Measurements from ENCODE around the gene MYH15.

Gene MYH15

GRCh38 chr3:108341911-108342310, 168.5 kb downstream of the MYH15 start:
- TF ChIP-seq CTCF (IDR thresholded peaks at IDR 0.05; ENCODE audit: borderline replicate concordance, control extremely low read depth, extremely low read depth, insufficient read depth, missing control alignments) = no peak
- no peak for DNase-seq (ENCODE audit: low spot score)
- in situ Hi-C loops (cut with MboI; ENCODE audit: low sequenced_read_pairs, unreplicated experiment) = no loop called here

- DNase-seq (ENCODE audit: low spot score) = no peak
- in situ Hi-C loops (cut with MboI; ENCODE audit: low sequenced_read_pairs, unreplicated experiment) = no loop called here
Observed at GRCh38 chr3:108338901-108339545, 171.4 kb downstream of the MYH15 start.

GRCh38 chr3:108334701-108335100, 175.7 kb downstream of the MYH15 start:
- TF ChIP-seq CTCF (IDR thresholded peaks at IDR 0.05; ENCODE audit: borderline replicate concordance, control extremely low read depth, extremely low read depth, insufficient read depth, missing control alignments) = no peak
- DNase-seq (ENCODE audit: low spot score) = no peak
- in situ Hi-C loops (cut with MboI; ENCODE audit: low sequenced_read_pairs, unreplicated experiment) = no loop called here

More at GRCh38 chr3:108338901-108339545, 171.4 kb downstream of the MYH15 start:
- TF ChIP-seq CTCF (IDR thresholded peaks at IDR 0.05; ENCODE audit: borderline replicate concordance, control extremely low read depth, extremely low read depth, insufficient read depth, missing control alignments) = no peak

- TF ChIP-seq CTCF (IDR thresholded peaks at IDR 0.05; ENCODE audit: borderline replicate concordance, control extremely low read depth, extremely low read depth, insufficient read depth, missing control alignments) = no peak
- in situ Hi-C loops (cut with MboI; ENCODE audit: low sequenced_read_pairs, unreplicated experiment) = no loop called here
- no peak for DNase-seq (ENCODE audit: low spot score)
Observed at GRCh38 chr3:108333961-108334360, 176.4 kb downstream of the MYH15 start.

- no peak for TF ChIP-seq CTCF (IDR thresholded peaks at IDR 0.05; ENCODE audit: borderline replicate concordance, control extremely low read depth, extremely low read depth, insufficient read depth, missing control alignments)
- in situ Hi-C loops (cut with MboI; ENCODE audit: low sequenced_read_pairs, unreplicated experiment) = no loop called here
- no peak for DNase-seq (ENCODE audit: low spot score)
Observed at GRCh38 chr3:108331792-108332191, 178.6 kb downstream of the MYH15 start.

Measured in GM13976 (cell line).